ENCODE results near the gene DNAH11.

DNAH11 gene

DNA sequence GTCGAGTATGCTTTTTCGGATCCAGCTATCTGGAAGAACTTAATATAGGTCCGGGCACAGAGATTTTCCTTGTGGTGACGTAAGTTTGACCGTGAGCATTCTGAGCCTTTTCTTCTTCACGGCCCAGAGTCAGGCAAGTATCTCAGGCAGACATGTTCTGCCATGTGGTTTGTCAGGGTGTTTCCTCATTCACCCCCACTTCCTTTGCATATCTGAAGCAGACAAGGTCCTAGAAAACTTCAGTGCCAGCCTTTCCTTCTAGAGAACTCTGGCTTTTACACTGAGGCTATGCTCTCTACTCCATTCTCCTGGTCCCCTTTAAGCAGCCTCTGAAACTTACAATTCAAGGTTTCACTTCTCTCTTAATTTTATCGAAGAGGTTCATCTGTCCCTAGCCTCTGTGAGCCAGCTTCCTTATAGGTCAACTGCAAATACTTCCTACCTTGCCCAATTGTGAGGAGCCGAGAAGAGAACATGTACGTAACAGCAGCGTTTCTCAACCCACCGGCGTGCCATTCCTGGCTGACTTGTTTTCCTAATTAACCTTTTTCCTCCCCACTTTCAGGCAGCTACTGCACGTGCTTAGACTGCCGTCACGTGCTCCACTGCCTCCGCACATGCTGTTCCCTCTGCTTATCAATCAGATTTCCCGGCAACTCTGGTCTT is 355.6 kb downstream of the DNAH11 start:
- H3K4me1 ChIP-seq: peaks cover 15 to 28% (median 25%) of the 10 kb centered on the region in 10 experiments
- 0 out of 22 replicates have a peak, but pooled peaks of 1 of the 11 experiments have one; percentile 9 for TF ChIP-seq Cebpa-rat (IDR thresholded peaks at IDR 0.05)
- peak overlapping the region; percentile 24 to 79 (median 51) for H3K4me2 ChIP-seq
- no peaks in the 10 kb centered on the region for H3K27me3 ChIP-seq
- H3K9ac ChIP-seq: peak overlapping the region in 10 of 11 experiments; percentile 13 to 64 (median 42); a peak in 16 of 22 replicates
- H4K20me1 ChIP-seq: no peaks in the 10 kb centered on the region
- H3K27ac ChIP-seq: peak overlapping the region in 10 of 11 experiments; percentile 47 to 84 (median 70); a peak in 20 of 22 replicates
- peak overlapping the region in 3 of 10 experiments; percentile 1 to 52 (median 29); a peak in 3 of 20 replicates for H3K4me3 ChIP-seq
- H3K36me3 ChIP-seq: peaks cover 33 to 89% (median 72%) of the 10 kb centered on the region in 11 experiments
- H3K9me3 ChIP-seq (replicated peaks in 1 of 11): peaks cover 0 to 11% (median 0%) of the 10 kb centered on the region in 11 experiments; a peak in 3 of 22 replicates

DNA sequence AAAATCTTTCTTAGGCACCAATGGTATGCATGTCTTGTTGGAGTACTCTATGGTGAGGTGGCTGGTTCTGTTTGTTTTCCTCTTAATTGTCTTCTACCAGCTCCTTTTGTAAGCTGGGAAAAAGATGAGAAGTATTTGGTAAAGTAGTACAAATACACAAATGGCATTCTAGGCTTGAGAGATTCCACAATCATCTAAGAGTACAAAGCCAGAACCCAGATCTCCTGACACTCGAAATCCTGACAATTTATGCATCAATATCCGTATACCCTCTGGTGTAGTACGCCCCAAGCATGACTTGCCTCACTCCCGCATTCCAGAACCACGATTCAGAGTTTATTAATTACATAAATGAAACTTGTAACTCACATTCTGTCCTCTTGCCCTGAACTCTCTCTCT is 359.4 kb downstream of the DNAH11 start:
- no peaks in the 10 kb centered on the region for H4K20me1 ChIP-seq
- H3K9me3 ChIP-seq (replicated peaks in 1 of 11): peaks cover 0 to 11% (median 0%) of the 10 kb centered on the region in 11 experiments; a peak in 3 of 22 replicates
- H3K4me3 ChIP-seq: no peak overlapping the region
- peaks cover 68 to 96% (median 86%) of the 10 kb centered on the region in 11 experiments for H3K36me3 ChIP-seq
- H3K4me2 ChIP-seq: no peak overlapping the region
- H3K27ac ChIP-seq: no peak overlapping the region
- H3K4me1 ChIP-seq: peaks cover 15 to 25% (median 22%) of the 10 kb centered on the region in 10 experiments
- no peaks in the 10 kb centered on the region for H3K27me3 ChIP-seq
- TF ChIP-seq Cebpa-rat (IDR thresholded peaks at IDR 0.05): no peak
- H3K9ac ChIP-seq: no peak overlapping the region

DNA sequence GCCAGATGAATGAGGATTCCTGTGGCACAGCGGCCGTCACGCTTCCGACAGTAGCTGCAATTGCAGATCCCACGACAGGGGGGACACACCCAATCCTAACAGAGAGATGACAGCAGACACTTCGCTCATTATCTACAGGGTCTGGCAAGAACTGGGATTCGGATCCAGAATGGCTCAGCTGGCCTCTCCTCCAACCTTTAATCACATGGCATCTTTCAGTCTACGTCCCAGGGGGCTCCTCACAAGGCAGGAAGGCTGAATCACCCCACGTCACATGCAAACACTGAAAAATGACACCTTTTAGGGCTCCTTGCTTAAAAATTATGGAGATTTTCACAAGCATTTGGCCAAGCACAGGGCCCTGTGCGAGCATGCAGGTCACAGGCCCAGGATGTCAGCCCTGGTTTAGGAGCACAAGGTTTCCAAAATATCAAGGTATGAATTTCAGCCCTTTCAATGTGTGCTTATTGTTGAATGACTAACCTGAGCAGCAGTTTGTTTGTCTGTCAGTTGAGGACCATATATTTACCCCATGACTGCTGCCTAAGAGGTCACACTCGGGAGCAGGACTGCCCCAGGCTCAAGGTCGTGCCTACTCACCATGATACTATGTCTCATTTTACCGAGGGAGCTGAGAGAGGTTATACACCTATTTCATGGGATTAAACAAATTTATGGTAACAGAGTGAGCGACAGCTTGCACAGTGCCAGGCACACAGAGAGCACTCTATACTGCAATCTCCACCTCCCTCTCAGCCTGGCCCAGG is 360.4 kb downstream of the DNAH11 start:
- Histone ChIP-seq H3K9ac (no peak overlapping the region), H4K20me1 (no peaks in the 10 kb centered on the region), H3K9me3 (replicated peaks in 1 of 11) (peaks cover 0 to 11% (median 0%) of the 10 kb centered on the region in 11 experiments; a peak in 3 of 22 replicates), H3K4me3 (no peak overlapping the region), H3K27ac (no peak overlapping the region), H3K36me3 (peaks cover 76 to 100% (median 96%) of the 10 kb centered on the region in 11 experiments), H3K4me2 (no peak overlapping the region), H3K4me1 (peaks cover 8 to 15% (median 13%) of the 10 kb centered on the region in 10 experiments), H3K27me3 (no peaks in the 10 kb centered on the region)
- TF ChIP-seq Cebpa-rat (IDR thresholded peaks at IDR 0.05): no peak

DNA sequence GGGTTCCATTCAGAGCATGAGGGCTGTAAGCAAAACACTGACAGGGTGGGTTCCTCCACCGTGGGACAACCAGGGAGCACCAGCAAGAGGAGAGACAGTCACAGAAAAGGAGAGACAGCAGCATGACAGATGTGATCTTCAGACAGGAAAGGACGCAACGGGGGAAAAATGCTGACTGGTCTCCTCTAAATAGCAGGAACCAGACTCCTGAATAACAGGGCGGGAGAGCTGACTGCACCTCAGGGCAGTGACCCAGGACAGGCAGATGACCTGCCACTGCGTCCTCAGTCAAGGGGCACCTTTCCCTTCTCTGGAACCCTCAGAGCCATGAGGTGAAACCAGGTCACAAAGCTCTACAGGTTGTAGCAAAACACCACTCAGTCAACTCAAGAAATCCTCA is 365.9 kb downstream of the DNAH11 start:
- Histone ChIP-seq H3K9me3 (replicated peaks in 1 of 11) (no peaks in the 10 kb centered on the region), H3K27ac (no peak overlapping the region), H3K4me1 (peaks cover 0 to 15% (median 5%) of the 10 kb centered on the region in 10 experiments; a peak in 9 of 20 replicates), H3K4me2 (no peak overlapping the region), H3K36me3 (peaks cover 69 to 100% (median 97%) of the 10 kb centered on the region in 11 experiments), H3K4me3 (no peak overlapping the region), H4K20me1 (peaks cover 0 to 6% (median 0%) of the 10 kb centered on the region in 11 experiments; a peak in 3 of 22 replicates), H3K27me3 (no peaks in the 10 kb centered on the region), H3K9ac (no peak overlapping the region)
- no peak for TF ChIP-seq Cebpa-rat (IDR thresholded peaks at IDR 0.05)

DNA sequence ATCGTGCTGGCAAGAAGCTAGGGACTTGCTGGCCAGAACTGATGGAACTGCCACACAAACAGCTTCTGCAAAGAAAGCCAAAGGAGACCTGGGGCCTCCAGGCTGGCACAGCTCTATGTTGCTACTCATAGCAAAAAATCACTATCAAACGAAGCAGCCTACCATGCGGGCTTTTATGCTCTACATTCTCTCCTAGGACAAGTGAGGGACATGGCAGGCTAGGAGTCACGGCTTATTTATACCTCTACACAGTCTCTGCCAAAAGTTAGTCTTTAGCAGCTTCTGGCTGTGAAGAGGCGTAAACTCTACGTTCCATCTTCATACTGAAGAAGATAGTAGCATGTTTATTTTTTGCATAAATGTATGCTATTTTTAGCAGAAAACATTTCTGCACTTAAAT is 367.4 kb downstream of the DNAH11 start:
- no peak overlapping the region for H3K4me2 ChIP-seq
- H3K27ac ChIP-seq: no peak overlapping the region
- H3K27me3 ChIP-seq: no peaks in the 10 kb centered on the region
- H3K9ac ChIP-seq: no peak overlapping the region
- H4K20me1 ChIP-seq: peaks cover 0 to 6% (median 0%) of the 10 kb centered on the region in 11 experiments; a peak in 3 of 22 replicates
- no peaks in the 10 kb centered on the region for H3K9me3 ChIP-seq (replicated peaks in 1 of 11)
- TF ChIP-seq Cebpa-rat (IDR thresholded peaks at IDR 0.05): no peak
- H3K36me3 ChIP-seq: peaks cover 68 to 100% (median 97%) of the 10 kb centered on the region in 11 experiments
- no peak overlapping the region for H3K4me3 ChIP-seq
- peaks cover 0 to 15% (median 5%) of the 10 kb centered on the region in 10 experiments; a peak in 9 of 20 replicates for H3K4me1 ChIP-seq

DNA sequence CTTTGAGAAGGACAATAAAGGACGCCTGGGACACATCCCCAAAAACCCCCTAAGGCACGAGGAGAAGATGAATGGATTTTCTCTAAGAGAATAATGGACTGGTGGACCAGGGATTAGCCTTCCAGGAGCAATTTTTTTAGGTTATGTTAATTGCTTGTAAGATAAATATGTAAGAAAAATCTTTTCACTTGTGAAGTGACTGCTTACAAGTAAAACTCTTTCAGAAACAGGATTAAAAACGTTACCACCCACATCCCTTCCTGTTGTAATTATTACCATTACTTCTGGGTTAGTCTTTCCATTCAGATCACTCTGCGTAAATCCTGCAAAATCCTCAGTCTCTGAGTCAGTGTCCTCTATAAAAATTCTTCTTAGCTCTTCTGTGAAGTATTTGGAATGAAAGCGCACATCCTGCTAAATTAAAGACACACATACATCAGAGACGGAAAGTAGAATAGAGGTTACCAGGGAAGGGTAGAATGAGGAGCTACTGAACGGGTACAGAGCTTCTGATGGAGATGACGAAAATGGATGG is 368.6 kb downstream of the DNAH11 start:
- no peak for TF ChIP-seq Cebpa-rat (IDR thresholded peaks at IDR 0.05)
- no peak overlapping the region for H3K4me2 ChIP-seq
- H3K36me3 ChIP-seq: peaks cover 65 to 100% (median 96%) of the 10 kb centered on the region in 11 experiments

DNA sequence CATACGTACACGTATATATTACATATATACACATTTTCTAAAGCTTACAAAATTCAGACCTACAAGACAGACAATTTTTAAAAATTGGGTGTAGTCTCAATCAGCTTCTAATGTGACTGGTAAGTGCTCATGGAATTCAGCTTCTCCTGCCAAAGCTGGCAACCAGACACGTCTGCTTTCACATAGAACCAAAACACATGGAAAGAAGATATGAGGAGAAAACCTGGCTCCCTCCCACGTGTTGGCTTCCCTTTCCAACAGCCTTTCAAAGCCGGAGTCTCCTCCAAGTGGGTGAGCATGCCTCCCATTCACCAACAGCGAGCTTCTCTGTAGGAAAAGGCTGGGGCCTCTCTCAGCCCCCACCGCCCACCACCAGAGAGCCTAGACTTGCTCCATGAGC is 369.5 kb downstream of the DNAH11 start:
- Histone ChIP-seq H3K27ac (no peak overlapping the region), H3K4me1 (peaks cover 0 to 15% (median 5%) of the 10 kb centered on the region in 10 experiments; a peak in 9 of 20 replicates), H3K9ac (no peak overlapping the region), H3K27me3 (no peaks in the 10 kb centered on the region), H3K4me3 (no peak overlapping the region), H3K4me2 (no peak overlapping the region; a peak in 1 of 22 replicates), H3K9me3 (replicated peaks in 1 of 11) (no peaks in the 10 kb centered on the region), H3K36me3 (peaks cover 65 to 100% (median 94%) of the 10 kb centered on the region in 11 experiments), H4K20me1 (peaks cover 0 to 9% (median 2%) of the 10 kb centered on the region in 11 experiments; a peak in 3 of 22 replicates)
- no peak for TF ChIP-seq Cebpa-rat (IDR thresholded peaks at IDR 0.05)

More for the DNA sequence above, 368.6 kb downstream of the DNAH11 start:
- Histone ChIP-seq H3K27ac (no peak overlapping the region), H3K4me3 (no peak overlapping the region), H3K4me1 (peaks cover 0 to 15% (median 5%) of the 10 kb centered on the region in 10 experiments; a peak in 9 of 20 replicates), H3K27me3 (no peaks in the 10 kb centered on the region), H3K9ac (no peak overlapping the region), H3K9me3 (replicated peaks in 1 of 11) (no peaks in the 10 kb centered on the region), H4K20me1 (peaks cover 0 to 6% (median 0%) of the 10 kb centered on the region in 11 experiments; a peak in 3 of 22 replicates)

DNA sequence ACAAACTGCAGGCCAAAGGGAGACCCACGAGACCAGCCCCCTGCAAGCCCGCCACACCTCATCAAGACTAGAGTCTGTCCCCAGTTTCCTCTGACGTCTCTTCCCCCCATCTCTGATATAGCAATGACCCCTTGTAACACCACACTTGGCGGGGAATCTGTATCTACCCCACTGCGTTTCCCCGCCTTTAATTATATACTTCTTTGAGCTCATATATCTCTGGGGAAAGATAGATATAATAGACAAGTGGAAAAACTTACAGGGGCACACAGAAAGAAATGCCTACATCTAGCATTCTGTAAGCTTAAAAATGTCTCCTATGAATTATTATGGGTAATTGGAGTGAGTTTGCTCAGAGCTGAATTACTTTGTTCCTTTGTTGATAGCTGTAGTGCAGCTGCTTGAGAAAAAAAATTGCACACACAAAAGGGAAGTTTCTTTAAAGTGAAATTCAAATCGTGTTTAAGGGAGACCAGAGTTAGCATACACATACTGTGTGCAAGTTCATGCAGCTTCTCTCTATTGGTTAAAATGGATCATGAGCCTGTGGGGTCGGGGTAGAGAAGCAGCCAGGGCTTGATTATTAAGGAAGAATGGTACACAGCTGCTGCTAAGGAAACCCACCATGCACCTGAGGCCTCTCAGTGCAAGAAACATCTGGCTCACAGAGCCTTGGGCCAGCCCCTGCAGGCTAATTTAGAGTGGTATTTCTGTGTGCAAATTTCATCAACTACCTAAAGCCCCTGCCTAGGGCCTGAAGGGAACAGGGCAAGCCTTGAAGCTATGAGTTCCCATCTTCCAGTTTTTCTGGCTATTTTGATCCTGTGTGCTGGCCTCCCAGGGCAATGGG is 370.3 kb downstream of the DNAH11 start:
- H3K27me3 ChIP-seq: no peaks in the 10 kb centered on the region
- H3K4me3 ChIP-seq: no peak overlapping the region
- H3K9me3 ChIP-seq (replicated peaks in 1 of 11): no peaks in the 10 kb centered on the region
- H3K27ac ChIP-seq: no peak overlapping the region
- no peak overlapping the region; a peak in 1 of 22 replicates for H3K9ac ChIP-seq
- no peak for TF ChIP-seq Cebpa-rat (IDR thresholded peaks at IDR 0.05)
- peaks cover 0 to 15% (median 5%) of the 10 kb centered on the region in 10 experiments; a peak in 9 of 20 replicates for H3K4me1 ChIP-seq
- peaks cover 0 to 11% (median 3%) of the 10 kb centered on the region in 11 experiments; a peak in 5 of 22 replicates for H4K20me1 ChIP-seq
- H3K36me3 ChIP-seq: peaks cover 57 to 97% (median 87%) of the 10 kb centered on the region in 11 experiments
- H3K4me2 ChIP-seq: peak overlapping the region in 2 of 11 experiments; percentile 1 to 46; a peak in 3 of 22 replicates
